ENCODE measurements around the gene TULP1. TPM values are rescaled to one million over a fixed set of nuclear protein-coding genes. Genes with fewer than 3 reads are reported as not detected.

TULP1 gene
- total RNA-seq, 1 experiment from 2014 or later = not detected

GRCh38 chr6:35453236-35453635 is 59.5 kb downstream of the TULP1 start:
- Histone ChIP-seq H3K36me3 (ENCODE audit: control insufficient read depth in 1 of 2, insufficient read depth in 2 of 2, low read length in 2 of 2) (peaks cover 2 to 11% of the 10 kb centered on the region in 2 experiments; a peak in 3 of 4 replicates), H3K27me3 (ENCODE audit: insufficient read depth, low read length) (no peaks in the 10 kb centered on the region), H3K4me3 (replicated peaks in 1 of 2; ENCODE audit: low read depth in 1 of 2, low read length in 2 of 2) (peak overlapping the region; percentile 62 to 72), H3K9me3 (ENCODE audit: control insufficient read depth in 1 of 2, insufficient read depth in 1 of 2, low read depth in 1 of 2, low read length in 2 of 2) (no peaks in the 10 kb centered on the region), H2AFZ (ENCODE audit: low read depth, low read length, poor library complexity, severe bottlenecking) (no peak overlapping the region), H4K20me1 (ENCODE audit: insufficient read depth) (no peaks in the 10 kb centered on the region), H3K4me1 (ENCODE audit: control insufficient read depth in 1 of 2, insufficient read depth in 2 of 2, low read length in 2 of 2) (peaks cover 13 to 28% of the 10 kb centered on the region in 2 experiments; a peak in 3 of 4 replicates), H3K79me2 (ENCODE audit: insufficient read depth, low read length) (no peaks in the 10 kb centered on the region), H3K4me2 (ENCODE audit: low read length) (peak overlapping the region; percentile 93), H3K27ac (ENCODE audit: low read depth, low read length) (no peak overlapping the region), H3K9me2 (ENCODE audit: insufficient read depth) (no peaks in the 10 kb centered on the region), H3K9ac (ENCODE audit: low read length) (peak overlapping the region; percentile 76)
- TF ChIP-seq ZBTB33 (IDR thresholded peaks at IDR 0.05; ENCODE audit: extremely low read depth, insufficient replicate concordance, low read length) = no peak
- TF ChIP-seq CBX3 (IDR thresholded peaks at IDR 0.05; ENCODE audit: low read depth) = no peak
- no peak for TF ChIP-seq POLR2A (IDR thresholded peaks at IDR 0.05; ENCODE audit: borderline replicate concordance, extremely low read depth, insufficient read depth, insufficient read length)
- TF ChIP-seq JUND (IDR thresholded peaks at IDR 0.05) = no peak
- no peak for TF ChIP-seq EZH2phosphoT487 (IDR thresholded peaks at IDR 0.05; ENCODE audit: borderline replicate concordance)
- no peak for TF ChIP-seq TCF7L2 (IDR thresholded peaks at IDR 0.05; ENCODE audit: borderline replicate concordance, extremely low read depth, insufficient read depth, insufficient read length)
- POLR2A ChIA-PET = interaction anchor here (1.7 kb wide), 1 partner anchor 15 kb away, joined by 6 read pairs; the partner anchor contains the start of gene RPL10A
- TSS peak; percentile 67 for BruUV-seq (replicated peaks)
- DNase-seq (ENCODE audit: low read depth, low spot score) = no peak
- intact Hi-C loops (cut with micrococcal nuclease) = no loop called here
- CTCF ChIA-PET = interaction anchor here (6.8 kb wide), 1 partner anchor 112 kb away, joined by 120 read pairs; the partner anchor contains the start of gene PPARD
- ATAC-seq = no peak
- RAD21 ChIA-PET (ENCODE audit: low non-redundant PET in 1 of 2, low total read pairs in 2 of 2, uncharacterized antibody in 2 of 2, unreplicated experiment in 2 of 2) = no interaction called here

Measured in HCT116 (cell line).